ENCODE data around the gene RPL13A.

Gene RPL13A

GRCh38 chr19:49536921-49537462 lies 49.6 kb downstream of the RPL13A start:
- Mint-ChIP-seq H3K4me3 (no peak overlapping the region), H3K4me1 (peaks cover 28% of the 10 kb centered on the region), H3K27me3 (no peaks in the 10 kb centered on the region)

GRCh38 chr19:49538643-49539042 lies 51.2 kb downstream of the RPL13A start:
- Mint-ChIP-seq H3K4me1 (peaks cover 16% of the 10 kb centered on the region), H3K4me3 (no peak overlapping the region), H3K27ac (no peak overlapping the region), H3K27me3 (no peaks in the 10 kb centered on the region), H3K9me3 (no peaks in the 10 kb centered on the region)
- ATAC-seq (no peak), DNase-seq (no peak)

More at GRCh38 chr19:49536921-49537462, 49.6 kb downstream of the RPL13A start:
- no peak for DNase-seq
- H3K9me3 Mint-ChIP-seq: no peaks in the 10 kb centered on the region
- ATAC-seq: no peak
- no peak overlapping the region for H3K27ac Mint-ChIP-seq

GRCh38 chr19:49539192-49539952 lies 52.0 kb downstream of the RPL13A start:
- DNase-seq (no peak), ATAC-seq (no peak)
- H3K4me1 Mint-ChIP-seq: peaks cover 12% of the 10 kb centered on the region
- H3K27me3 Mint-ChIP-seq: no peaks in the 10 kb centered on the region
- H3K27ac Mint-ChIP-seq: no peak overlapping the region
- no peak overlapping the region for H3K4me3 Mint-ChIP-seq
- H3K9me3 Mint-ChIP-seq: no peaks in the 10 kb centered on the region
